T-helper 22 cell (primary cell): ENCODE results near the gene SERPINB6.
A peak's percentile ranks its signal among the peaks of the same experiment; 100 is the strongest.
"Not testable (repeated sequence)": the region's sequence is repeated elsewhere in the genome, so short reads cannot be mapped to it uniquely, and the experiment has no call there.

ENCODE experiments used
- DNase-seq: peaks from one replicate; pipeline ENCODE4 v3.0.0-alpha.2; 2020; ENCODE audit warnings: low read depth

SERPINB6 gene

DNA sequence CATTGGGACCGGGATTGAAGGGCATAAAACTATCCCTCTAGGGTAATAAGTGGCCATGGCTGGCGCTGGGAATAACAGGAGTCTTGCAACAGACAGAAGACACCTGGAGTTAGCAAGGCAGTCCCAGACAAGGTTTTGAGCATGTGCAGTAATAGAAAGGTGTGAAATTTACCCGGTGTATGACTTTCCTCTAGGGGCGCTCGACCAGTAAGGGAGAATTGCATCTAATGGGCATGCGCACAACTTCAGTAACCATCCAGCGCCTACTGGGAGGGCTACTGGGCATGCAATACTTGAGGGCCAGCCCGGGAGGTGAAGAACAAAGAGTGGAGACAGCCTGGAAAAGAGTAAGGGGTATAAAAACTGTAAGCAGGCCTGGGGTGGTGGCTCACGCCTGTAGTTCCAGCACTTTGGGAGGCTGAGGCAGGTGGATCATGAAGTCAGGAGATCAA is 32.7 kb downstream of the SERPINB6 start:
- no peak for DNase-seq

- no peak for DNase-seq
Measured at GRCh38 chr6:2938004-2938631, 33.2 kb downstream of the SERPINB6 start.

DNA sequence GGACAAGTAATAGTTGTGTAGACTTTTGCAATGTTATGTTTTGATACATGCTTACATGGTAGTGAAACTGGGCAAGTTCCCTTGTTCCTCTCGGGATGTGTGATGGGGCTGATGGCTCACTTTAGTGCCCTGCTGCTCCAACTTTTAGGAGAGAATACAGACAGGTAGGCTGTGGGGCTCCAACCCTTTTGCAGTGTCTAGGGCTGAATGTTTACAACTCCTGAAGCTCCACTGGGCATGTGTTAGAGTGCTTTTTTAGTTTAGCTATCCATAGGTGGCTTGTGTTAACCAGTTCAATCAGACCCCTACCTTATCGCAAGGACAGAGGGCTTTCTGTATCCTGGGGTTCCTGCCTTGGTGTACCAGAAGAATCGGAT is 33.8 kb downstream of the SERPINB6 start:
- no peak for DNase-seq

DNA sequence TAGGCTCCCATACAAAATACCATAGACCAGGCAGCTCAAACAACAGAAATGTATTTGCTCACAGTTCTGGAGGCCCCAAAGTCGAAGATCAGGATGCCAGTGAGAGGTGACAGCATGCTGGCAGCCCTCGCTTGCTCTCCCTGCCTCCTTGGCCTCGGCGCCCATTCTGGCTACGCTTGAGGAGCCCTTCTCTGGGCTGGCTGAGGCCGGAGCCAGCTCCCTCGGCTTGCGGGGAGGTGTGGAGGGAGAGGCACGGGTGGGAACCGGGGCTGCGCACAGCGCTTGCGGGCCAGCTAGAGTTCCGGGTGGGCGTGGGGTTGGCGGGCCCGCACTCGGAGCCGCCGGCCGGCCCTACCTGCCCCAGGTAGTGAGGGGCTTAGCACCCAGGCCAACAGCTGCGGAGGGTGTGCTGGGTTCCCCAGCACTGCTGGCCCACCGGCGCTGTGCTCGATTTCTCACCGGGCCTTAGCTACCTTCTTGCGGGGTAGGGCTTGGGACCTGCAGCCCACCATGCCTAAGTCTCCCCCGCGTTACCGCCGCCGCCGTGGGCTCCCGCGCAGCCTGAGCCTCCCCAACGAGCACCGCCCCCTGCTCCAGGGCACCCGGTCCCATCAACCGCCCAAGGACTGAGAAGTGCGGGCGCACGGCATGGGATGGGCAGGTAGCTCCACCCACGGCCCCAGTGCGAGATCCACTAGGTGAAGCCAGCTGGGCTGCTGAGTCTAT is 35.6 kb downstream of the SERPINB6 start:
- DNase-seq = no peak

- DNase-seq = no peak
Measured at GRCh38 chr6:2934057-2934456, 37.3 kb downstream of the SERPINB6 start.

DNA sequence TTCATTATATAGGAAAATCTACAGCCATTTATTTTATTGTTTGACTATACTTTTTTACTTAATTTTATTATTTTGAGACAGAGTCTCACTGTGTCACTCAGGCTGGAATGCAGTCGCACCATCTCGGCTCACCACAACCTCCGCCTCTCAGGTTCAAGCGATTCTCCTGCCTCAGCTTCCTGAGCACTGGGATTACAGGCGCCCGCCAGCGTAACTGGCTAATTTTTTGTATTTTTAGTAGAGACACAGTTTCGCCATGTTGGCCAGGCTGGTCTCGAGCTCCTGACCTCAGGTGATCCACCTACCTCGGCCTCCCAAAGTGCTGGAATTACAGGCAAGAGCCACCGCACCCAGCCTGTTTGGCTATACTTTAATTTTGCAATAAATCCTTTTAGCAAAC is 38.5 kb downstream of the SERPINB6 start:
- DNase-seq = not testable (repeated sequence)

GRCh38 chr6:2931970-2932748 is 39.2 kb downstream of the SERPINB6 start:
- DNase-seq = peak; percentile 58

DNA sequence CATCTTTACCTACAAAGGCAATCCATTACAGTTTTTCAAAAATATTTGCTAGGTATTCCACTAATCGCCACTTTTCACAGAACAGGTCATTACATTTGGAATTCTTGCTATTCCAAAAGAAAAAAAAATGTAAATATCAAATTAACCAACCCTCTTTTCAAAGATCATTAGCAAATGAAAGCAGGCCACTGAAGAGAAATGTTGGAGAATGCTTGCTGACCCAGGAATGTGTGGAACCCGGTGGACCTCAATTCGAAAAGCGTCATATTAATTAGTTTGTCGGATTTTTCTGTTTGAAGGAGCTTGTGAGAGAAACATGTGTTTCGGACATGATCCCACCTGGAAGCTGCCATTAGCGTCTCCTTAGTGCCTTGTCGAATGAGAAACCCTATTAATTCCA is 40.3 kb downstream of the SERPINB6 start:
- no peak for DNase-seq

DNA sequence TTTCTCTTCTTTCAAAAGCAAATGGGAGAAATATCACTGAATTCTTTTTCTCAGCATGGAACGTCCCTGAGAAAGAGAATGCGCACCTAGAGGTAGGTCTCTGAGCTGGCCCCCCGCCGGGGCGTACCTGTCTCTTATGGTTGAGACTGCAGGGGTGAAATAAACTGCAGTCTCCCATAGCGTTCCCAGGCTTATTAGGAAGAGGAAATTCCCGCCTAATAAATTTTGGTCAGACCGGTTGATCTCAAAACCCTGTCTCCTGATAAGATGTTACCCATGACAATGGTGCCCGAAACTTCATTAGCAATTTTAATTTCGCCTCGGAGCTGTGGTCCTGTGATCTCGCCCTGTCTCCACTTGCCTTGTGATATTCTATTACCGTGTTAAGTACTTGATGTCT is 43.4 kb downstream of the SERPINB6 start:
- not testable (repeated sequence) for DNase-seq

DNA sequence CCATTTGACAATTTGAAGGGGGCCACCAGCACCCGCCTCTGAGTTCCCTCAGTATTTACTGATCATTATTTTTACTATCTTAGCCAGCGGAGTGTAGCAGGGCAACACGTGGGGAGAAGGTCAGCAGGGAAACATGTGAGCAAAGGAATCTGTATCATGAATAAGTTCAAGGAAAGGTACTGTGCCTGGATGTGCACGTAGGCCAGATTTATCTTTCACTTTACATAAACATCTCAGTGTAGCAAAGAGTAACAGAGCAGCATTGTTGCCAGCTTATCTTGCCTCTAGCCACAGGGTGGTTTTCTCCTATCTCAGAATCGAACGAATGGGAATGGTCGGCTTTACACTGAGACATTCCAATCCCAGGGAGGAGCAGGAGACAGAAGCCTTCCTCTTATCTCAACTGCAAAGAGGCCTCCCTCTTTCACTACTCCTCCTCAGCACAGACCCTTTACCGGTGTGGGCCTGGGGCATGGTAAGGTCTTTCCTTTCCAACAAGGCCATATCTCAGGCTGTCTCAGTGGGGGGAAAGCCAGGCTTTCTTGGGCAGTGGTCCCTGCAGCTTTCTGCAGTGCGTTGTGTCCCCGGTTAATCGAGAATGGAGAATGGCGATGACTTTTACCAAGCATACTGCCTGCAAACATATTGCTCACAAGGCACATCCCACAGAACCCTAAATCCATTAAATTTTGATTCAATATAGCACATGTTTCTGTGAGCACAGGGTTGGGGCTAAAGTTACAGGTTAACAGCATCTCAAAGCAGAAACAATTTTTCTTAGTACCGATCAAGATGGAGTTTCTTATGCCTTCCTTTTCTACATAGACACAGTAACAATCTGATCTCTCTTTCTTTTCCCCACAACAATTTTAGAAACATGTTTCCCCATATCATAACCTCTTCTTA is 45.3 kb downstream of the SERPINB6 start:
- DNase-seq = not testable (repeated sequence)

DNA sequence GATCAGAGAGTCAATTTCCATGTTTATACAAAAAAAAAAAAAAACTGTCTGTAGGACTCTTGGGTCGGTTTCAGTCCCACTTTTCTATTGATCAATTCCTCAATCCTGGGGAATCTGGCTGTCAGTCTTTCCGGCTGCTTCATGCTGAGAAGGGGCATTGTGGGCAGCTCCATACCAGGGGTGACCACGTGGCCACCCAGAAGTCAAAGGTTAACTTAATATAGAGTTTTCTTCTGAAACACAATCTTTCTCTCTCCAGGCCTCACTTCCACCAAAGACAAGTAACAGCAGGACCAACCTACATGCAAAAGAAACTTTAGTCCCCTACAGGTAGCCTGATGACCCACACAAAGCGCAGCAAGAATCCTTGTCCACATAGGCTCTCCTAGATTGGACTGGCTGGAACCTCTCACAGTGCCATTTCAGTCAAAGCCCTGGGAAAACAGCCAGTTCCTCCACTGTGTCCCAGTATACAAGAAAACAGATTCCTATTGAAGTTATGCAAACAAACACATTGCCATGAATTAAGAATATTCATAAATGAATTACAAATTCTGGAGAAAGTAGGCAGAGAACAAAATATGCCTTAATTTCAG is 49.7 kb downstream of the SERPINB6 start:
- no peak for DNase-seq

DNA sequence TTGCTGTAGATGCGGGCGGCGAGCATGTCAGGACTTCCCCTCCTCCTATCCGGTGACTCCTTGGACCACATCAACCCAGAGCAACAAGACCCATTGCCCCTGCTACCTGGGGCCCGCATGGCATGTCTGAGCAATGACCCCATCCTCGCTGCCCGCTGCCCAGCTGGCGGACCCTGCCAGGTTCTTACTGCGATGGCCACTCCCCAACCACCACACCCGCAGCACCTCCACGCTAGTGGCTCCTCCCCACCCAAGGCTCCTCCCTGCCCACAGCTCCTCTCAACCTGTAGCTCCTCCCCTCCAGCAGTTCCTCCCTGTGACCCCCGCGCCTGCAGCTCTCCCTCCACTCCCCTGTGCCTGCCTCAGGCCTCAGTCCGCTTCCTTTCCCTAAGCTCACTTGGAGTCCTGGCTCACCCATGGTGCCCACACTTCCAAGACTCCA is 50.7 kb downstream of the SERPINB6 start:
- DNase-seq = no peak

- DNase-seq = no peak
Measured at GRCh38 chr6:2919886-2920285, 51.5 kb downstream of the SERPINB6 start.

- DNase-seq = no peak
Measured at GRCh38 chr6:2919401-2919800, 52.0 kb downstream of the SERPINB6 start.

DNA sequence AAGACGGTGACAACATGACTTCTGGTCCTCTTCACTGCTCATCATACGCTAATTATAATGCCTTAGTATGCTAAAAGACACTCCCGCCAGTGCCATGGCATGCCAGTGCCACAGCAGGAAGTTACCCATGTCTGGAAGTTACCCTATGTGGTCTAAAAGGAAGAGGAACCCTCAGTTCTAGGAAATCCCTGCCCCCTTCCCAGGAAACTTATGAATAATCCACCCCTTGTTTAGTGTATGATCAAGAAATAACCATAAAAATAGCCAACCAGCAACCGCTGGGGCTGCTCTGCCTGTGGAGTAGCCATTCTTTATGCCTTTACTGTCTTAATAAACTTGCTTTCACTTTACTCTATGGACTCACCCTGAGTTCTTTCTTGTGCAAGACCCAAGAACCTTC is 52.4 kb downstream of the SERPINB6 start:
- no peak for DNase-seq

- no peak for DNase-seq
Measured at GRCh38 chr6:2917801-2918445, 53.4 kb downstream of the SERPINB6 start.

DNA sequence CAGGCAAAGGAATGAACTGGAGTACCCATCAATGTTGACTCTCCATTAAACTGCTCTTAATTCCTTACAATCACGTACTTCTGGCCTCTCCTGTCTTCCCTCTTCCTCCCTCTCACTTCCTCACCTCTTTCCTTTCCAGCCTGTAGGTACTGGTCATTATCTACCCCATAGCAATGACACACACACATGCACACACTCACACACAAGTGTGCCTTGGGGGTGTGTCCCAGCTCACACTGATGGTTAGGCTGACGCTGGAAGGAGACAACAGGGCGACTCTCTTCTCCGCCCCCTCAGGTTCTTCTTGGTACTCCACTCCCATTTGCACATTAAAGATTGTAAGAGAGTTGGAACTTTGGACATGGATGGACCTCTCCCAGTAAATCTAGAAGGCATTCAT is 54.3 kb downstream of the SERPINB6 start:
- no peak for DNase-seq

- no peak for DNase-seq
Measured at GRCh38 chr6:2916158-2916925, 55.0 kb downstream of the SERPINB6 start.

- DNase-seq = no peak
Measured at GRCh38 chr6:2915150-2915549, 56.2 kb downstream of the SERPINB6 start.

GRCh38 chr6:2914318-2914660 is 57.1 kb downstream of the SERPINB6 start:
- no peak for DNase-seq
